Astrocyte (in vitro differentiated cells and primary cell): ENCODE data around the gene IL18RAP.

Experiments used
- CTCF ChIP-seq: IDR thresholded peaks from 2 replicates; pipeline ENCODE4 v1.5.1; 2011; ENCODE audit warnings: low read depth, mild to moderate bottlenecking, inconsistent platforms, low read length, moderate library complexity; ENCODE audit not compliant: insufficient read depth
- EZH2 ChIP-seq: IDR thresholded peaks from 2 replicates; pipeline ENCODE4 v1.6.1; 2012; ENCODE audit warnings: mild to moderate bottlenecking, low read length, inconsistent platforms; ENCODE audit not compliant: insufficient read depth

DNA sequence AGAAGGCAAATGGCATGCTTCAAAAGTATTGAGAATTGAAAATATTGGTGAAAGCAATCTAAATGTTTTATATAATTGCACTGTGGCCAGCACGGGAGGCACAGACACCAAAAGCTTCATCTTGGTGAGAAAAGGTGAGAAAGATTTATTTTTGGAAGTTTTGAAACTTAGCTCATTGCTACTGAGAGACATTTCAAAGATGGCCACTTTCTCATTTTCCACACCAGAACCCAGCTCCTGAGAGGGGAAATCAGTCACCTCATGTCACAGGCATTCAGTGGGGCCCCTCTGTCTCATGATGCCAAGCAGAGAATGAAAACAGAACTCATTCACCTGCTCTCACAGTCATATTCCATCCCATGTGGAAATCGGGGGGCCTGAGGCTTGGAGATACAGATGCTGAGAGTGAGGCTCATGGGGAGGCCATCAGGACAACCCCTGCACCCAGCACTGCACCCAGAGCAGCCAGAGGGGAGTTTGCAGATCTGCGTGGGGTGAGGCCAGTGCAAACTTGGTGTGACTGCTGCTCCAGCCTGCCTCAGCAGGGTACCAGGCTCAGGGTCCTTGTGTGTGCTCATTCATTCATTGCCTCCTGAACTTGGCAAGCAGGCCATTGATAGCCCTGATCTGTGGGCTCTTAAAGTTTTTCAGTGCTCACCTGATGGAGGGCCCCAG lies 36.0 kb upstream of the IL18RAP start:
- no peak for TF ChIP-seq CTCF
- TF ChIP-seq EZH2, result no peak
